ENCODE data around the gene C6orf120.
A peak's percentile ranks its signal among the peaks of the same experiment; 100 is the strongest.

The C6orf120 gene

GRCh38 chr6:169722362-169723199, 20.7 kb downstream of the C6orf120 start:
- H3K4me3 ChIP-seq (ENCODE audit: low read length) = peak overlapping the region; percentile 99
- H3K27me3 ChIP-seq (ENCODE audit: low read depth, low read length) = no peaks in the 10 kb centered on the region
- no peak overlapping the region for H2AFZ ChIP-seq (ENCODE audit: low read depth, low read length)
- H4K20me1 ChIP-seq (ENCODE audit: insufficient read depth, low read length) = peaks cover 16% of the 10 kb centered on the region
- H3K9me3 ChIP-seq (ENCODE audit: insufficient read depth, low read length) = no peaks in the 10 kb centered on the region
- H3K79me2 ChIP-seq (ENCODE audit: low read length) = peaks cover 52% of the 10 kb centered on the region
- H3K4me2 ChIP-seq (ENCODE audit: low read length) = peak overlapping the region; percentile 92
- no peak for TF ChIP-seq CTCF (IDR thresholded peaks at IDR 0.05; ENCODE audit: low read depth, low read length)
- H3K9ac ChIP-seq (ENCODE audit: low read length) = peak overlapping the region; percentile 87
- H3K4me1 ChIP-seq (ENCODE audit: low read length) = peaks cover 14% of the 10 kb centered on the region; the same call in 1 of the 2 replicates
- H3K27ac ChIP-seq (ENCODE audit: low read length) = peak overlapping the region; percentile 69
- H3K36me3 ChIP-seq (replicated peaks; ENCODE audit: low read depth, low read length) = no peaks in the 10 kb centered on the region

GRCh38 chr6:169723200-169723909, 21.4 kb downstream of the C6orf120 start:
- Histone ChIP-seq H3K4me1 (ENCODE audit: low read length) (peaks cover 14% of the 10 kb centered on the region; the same call in 1 of the 2 replicates), H3K36me3 (replicated peaks; ENCODE audit: low read depth, low read length) (no peaks in the 10 kb centered on the region), H3K27ac (ENCODE audit: low read length) (peak overlapping the region; percentile 69), H2AFZ (ENCODE audit: low read depth, low read length) (no peak overlapping the region), H3K79me2 (ENCODE audit: low read length) (peaks cover 49% of the 10 kb centered on the region), H3K4me3 (ENCODE audit: low read length) (peak overlapping the region; percentile 99), H4K20me1 (ENCODE audit: insufficient read depth, low read length) (peaks cover 16% of the 10 kb centered on the region), H3K9ac (ENCODE audit: low read length) (peak overlapping the region; percentile 87), H3K27me3 (ENCODE audit: low read depth, low read length) (no peaks in the 10 kb centered on the region), H3K9me3 (ENCODE audit: insufficient read depth, low read length) (no peaks in the 10 kb centered on the region), H3K4me2 (ENCODE audit: low read length) (peak overlapping the region; percentile 92)
- TF ChIP-seq EZH2phosphoT487 (IDR thresholded peaks at IDR 0.05; ENCODE audit: low read depth) (no peak), CTCF (IDR thresholded peaks at IDR 0.05; ENCODE audit: low read depth, low read length) (no peak)

- peak overlapping the region; percentile 55 for H3K9ac ChIP-seq (ENCODE audit: low read length)
- no peaks in the 10 kb centered on the region for H3K36me3 ChIP-seq (replicated peaks; ENCODE audit: low read depth, low read length)
- peaks cover 45% of the 10 kb centered on the region for H3K79me2 ChIP-seq (ENCODE audit: low read length)
- no peak for TF ChIP-seq EZH2phosphoT487 (IDR thresholded peaks at IDR 0.05; ENCODE audit: low read depth)
- no peak for TF ChIP-seq CTCF (IDR thresholded peaks at IDR 0.05; ENCODE audit: low read depth, low read length)
- no peak overlapping the region for H2AFZ ChIP-seq (ENCODE audit: low read depth, low read length)
- H4K20me1 ChIP-seq (ENCODE audit: insufficient read depth, low read length) = peaks cover 16% of the 10 kb centered on the region
- no peaks in the 10 kb centered on the region for H3K9me3 ChIP-seq (ENCODE audit: insufficient read depth, low read length)
- H3K4me3 ChIP-seq (ENCODE audit: low read length) = peak overlapping the region; percentile 73
- peak overlapping the region; percentile 44 for H3K27ac ChIP-seq (ENCODE audit: low read length)
- no peaks in the 10 kb centered on the region for H3K27me3 ChIP-seq (ENCODE audit: low read depth, low read length)
- H3K4me1 ChIP-seq (ENCODE audit: low read length) = peaks cover 14% of the 10 kb centered on the region; the same call in 1 of the 2 replicates
- H3K4me2 ChIP-seq (ENCODE audit: low read length) = no peak overlapping the region
Measured at GRCh38 chr6:169723991-169724493, 22.1 kb downstream of the C6orf120 start.
